Stimulated activated naive CD4-positive, alpha-beta T cell treated with Interleukin-2 at 50 U/mL for 16 hours (primary cell): ENCODE measurements around the gene CACNA2D4.

Experiments
- DNase-seq: peaks from one replicate; lab custom pipeline; 2025; lab: John Stamatoyannopoulos, UW

The CACNA2D4 gene

GRCh38 chr12:1934831-1935230, 16.4 kb upstream of the CACNA2D4 start:
- DNase-seq: no peak

- no peak for DNase-seq
These were observed 15.6 kb upstream of the CACNA2D4 start for GRCh38 chr12:1934068-1934467.

GRCh38 chr12:1933342-1934051, 15.0 kb upstream of the CACNA2D4 start:
- DNase-seq: no peak

GRCh38 chr12:1932264-1932777, 13.9 kb upstream of the CACNA2D4 start:
- DNase-seq: no peak

GRCh38 chr12:1931642-1932041, 13.2 kb upstream of the CACNA2D4 start:
- no peak for DNase-seq

GRCh38 chr12:1930803-1931597, 12.5 kb upstream of the CACNA2D4 start:
- DNase-seq: no peak

GRCh38 chr12:1929985-1930802, 11.7 kb upstream of the CACNA2D4 start:
- no peak for DNase-seq

GRCh38 chr12:1929241-1929984, 11.0 kb upstream of the CACNA2D4 start:
- DNase-seq: no peak

- DNase-seq: no peak
These were observed 10.1 kb upstream of the CACNA2D4 start for GRCh38 chr12:1928439-1929121.

GRCh38 chr12:1927751-1928351, 9.4 kb upstream of the CACNA2D4 start:
- DNase-seq: no peak

GRCh38 chr12:1927051-1927680, 8.7 kb upstream of the CACNA2D4 start:
- no peak for DNase-seq

GRCh38 chr12:1926251-1926657, 7.8 kb upstream of the CACNA2D4 start:
- no peak for DNase-seq

GRCh38 chr12:1925684-1926006, 7.2 kb upstream of the CACNA2D4 start:
- no peak for DNase-seq

- no peak for DNase-seq
These were observed 6.7 kb upstream of the CACNA2D4 start for GRCh38 chr12:1924996-1925683.

- no peak for DNase-seq
These were observed 4.5 kb upstream of the CACNA2D4 start for GRCh38 chr12:1922985-1923384.

GRCh38 chr12:1922075-1922709, 3.7 kb upstream of the CACNA2D4 start:
- DNase-seq: no peak

- DNase-seq: no peak
These were observed 2.5 kb upstream of the CACNA2D4 start for GRCh38 chr12:1920971-1921370.

- no peak for DNase-seq
These were observed 2.0 kb upstream of the CACNA2D4 start for GRCh38 chr12:1920436-1920835.

GRCh38 chr12:1919763-1920162, 1.3 kb upstream of the CACNA2D4 start:
- DNase-seq: no peak
